NCI-H1105 treated with DMSO at 0.1 percent for 48 hours (cell line): ENCODE results near the gene DIRAS1.
"Not testable (repeated sequence)": the region's sequence is repeated elsewhere in the genome, so short reads cannot be mapped to it uniquely, and the experiment has no call there.

Source experiments
- DNase-seq: peaks from one replicate; lab custom pipeline; 2025; lab: John Stamatoyannopoulos, UW

The DIRAS1 gene

DNA sequence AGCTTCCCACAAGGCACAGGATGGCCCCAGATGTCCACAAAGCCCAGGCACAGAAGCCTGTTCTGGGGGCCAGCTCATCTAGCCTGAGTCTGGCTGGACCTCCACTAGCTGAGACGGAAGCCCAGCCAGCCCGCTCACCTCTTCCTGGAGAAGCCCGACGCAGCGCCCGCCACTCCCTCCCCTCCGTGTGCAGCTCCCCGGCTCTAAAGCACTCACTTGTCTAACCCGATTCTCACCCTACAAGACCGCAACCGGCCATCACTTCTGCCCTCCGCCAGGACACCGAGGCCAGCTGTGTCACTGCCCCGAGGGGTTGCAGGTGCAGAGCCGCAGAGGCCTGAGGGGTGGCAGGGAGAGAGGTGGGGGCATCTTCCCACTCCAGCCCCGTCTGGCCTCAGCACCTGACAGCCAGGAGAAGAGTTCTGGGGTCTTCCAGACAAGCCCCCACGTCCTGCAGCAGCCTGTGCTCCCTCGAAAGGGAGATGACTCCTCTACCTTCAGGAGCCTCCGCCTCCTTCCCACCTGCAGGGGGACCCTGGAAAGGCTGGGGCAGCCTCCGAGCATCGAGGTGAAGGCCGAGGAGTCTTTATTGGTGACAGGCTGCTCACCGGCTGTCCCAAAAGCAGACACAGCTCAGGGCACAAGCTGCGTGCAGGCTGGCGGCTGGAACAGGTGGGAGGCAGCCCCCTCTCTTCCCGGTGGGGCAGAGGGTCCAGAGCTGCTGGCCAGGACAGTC lies 5.9 kb upstream of the DIRAS1 start:
- no peak for DNase-seq

DNA sequence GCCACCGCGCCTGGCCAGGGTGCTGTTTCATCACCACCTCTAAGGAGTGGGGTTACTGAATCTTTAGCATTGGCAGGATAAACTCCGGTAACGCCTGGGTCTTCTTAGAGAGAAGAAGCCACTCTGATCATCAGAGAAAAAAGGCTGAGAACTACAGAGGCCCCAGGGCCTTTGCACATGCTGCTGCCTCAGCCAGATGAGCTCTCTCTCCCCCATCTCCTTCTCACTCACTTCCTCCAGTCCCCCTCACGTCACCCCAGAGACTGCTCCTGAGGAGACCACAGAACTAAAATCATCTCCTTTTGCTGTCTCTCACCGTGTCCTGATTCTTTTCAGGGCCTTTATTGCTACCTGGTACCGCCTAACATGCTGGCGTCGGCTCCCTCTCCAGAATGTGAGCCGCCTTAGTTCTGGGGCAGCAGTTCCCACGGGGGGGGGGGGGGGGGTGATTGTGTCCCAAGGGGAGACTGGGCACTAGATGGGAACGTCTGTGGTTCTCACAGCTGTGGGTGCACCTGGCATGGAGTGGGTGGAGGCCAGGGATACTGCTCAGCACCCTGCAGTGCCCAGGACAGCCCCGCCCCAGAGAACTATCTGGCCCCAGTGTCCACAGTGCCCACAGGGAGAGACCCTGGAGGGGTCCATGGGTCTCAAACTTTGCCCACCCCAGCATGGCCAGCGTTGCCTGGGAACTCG lies 5.1 kb upstream of the DIRAS1 start:
- DNase-seq: no peak

DNA sequence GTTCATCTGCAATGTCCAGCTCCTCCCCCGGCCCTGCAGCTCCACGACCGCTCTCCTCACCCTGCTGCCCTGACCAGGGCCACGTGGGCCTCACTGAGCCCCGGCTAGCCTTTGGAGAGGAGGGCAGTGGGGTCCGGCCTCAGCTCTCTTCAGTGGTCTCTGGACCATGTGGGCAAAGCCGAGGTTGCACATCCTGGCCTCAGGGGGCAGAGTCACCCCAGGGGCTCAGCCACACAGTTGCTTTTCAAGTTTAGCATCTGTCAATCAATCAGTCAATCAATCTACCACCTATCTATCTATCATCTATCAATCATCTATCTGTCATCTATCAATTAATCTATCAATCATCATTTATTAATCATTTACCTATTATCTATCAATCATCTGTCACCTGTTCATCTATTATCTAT lies 3.0 kb upstream of the DIRAS1 start:
- no peak for DNase-seq

DNA sequence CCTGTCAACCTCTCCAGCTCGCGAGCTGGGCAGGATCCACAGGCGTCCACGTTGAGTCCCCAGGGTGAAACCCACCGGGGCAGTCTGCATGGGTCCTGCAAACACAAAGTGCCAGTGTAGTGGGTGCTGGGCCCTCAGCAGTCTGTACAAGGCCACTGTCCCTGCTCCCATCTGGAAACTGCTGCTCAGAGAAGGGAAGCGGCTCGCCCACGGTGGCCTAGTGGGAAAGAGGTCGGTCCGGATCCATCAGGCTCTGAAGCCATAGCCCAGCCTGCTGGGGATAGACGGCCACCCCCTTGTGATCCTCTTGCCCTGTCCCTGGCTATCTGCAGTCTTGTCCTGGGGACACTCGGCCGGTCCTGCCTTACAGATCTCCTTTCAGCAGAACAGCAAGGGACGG lies 2.6 kb upstream of the DIRAS1 start:
- DNase-seq: no peak

DNA sequence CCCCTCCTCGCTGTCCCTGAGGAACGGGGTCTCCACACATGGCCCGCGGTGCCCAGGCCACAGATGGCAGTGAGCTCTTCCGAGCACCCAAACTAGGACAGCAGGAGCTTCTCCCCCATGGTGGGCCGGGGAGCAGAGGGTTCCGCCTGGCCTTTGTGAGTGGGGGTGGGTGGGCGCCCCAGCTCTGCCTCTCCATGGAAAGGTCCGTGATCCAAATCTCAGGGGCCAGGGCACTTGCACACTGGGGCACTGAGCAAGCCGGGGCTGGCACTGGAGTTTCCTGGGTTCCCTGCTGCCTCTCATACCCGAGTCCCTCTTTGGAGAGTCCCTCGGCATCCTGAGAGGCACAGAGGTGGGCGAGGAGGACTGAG lies 2.2 kb upstream of the DIRAS1 start:
- no peak for DNase-seq

DNA sequence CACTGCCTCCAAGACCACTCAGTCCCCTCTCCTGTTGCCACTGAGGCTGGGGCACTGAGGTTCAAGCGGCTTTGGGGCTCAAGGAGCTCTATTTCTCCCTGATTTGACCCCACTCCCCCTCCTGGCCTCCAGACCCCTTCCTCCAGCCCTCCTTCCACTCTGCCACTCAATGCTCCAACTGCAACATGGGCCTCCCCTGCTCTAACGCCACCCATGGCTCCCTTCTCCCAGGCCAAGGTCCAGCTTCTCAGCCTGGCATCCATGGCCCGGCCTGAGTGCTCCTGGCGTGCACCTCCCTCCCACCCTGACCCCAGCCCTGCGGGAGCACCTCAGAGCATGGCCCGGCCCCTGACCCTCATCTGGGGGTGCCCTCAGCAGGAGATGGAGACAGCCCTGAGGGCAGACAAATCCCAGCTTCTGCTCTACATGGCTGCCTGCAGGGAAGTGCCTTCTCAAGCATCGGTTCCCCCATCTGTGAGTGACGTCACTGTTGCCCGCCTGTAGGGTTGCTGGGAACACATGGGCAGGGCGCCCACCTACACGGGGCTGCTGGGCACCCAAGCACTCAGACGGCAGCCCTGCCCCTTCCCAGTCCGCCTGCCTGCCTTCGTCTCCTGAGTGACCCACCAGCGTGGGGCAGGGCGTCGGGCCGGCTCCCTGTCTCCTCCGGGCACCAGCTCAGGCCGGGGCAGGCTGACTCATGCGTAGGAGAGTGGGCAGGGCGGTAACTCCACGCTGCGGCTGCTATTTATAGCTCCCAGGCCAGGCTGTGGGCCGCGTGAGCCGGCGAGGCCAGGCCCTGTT lies 1.6 kb upstream of the DIRAS1 start:
- DNase-seq: no peak

DNA sequence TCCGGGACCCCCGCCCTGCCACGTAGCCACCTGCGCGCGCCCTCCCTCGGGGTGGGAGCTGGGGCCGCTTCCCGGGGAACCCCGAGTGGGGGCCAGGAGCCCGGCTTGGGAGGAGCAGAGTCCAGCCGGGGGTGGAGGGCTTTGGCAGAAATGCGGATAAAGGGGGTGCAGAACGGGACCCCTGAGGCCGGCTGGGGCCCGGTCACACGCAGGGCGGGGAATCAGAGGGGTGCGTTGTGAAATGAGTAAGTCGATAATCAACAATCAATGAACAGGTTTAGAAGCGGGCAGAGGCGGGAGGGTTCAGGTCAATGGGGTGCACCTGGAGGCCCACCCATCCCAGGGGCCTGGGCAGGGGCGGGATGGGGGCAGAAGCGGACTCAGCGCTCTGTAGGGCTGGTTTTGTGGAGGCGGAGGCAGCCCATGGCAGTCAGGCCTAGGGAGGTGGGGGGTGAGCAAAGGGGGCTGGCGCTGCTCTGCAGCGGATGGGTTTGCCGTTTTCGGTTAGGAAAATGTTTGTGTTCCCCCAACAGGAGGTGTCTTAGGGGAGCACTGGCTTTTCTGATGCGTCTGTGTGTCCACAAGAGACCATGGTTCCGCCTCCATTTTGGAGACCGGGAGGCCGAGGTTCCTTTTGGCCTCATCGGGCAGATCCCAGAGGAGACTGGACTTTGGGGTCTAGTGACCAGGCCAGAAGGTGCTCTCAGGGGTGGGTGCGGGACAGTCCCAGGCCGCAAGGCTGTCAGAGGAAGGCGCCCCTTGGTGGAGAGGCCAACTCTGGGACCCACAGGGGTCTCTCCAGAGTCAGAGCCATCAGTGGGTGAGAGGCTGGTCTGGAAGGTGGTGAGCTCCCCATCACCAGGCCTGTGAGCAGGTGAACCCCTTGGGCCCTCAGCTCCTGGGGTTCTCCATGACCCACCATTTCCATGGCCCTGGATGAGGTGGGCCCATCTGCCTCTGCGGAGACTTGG lies 683 bp upstream of the DIRAS1 start:
- DNase-seq: no peak

DNA sequence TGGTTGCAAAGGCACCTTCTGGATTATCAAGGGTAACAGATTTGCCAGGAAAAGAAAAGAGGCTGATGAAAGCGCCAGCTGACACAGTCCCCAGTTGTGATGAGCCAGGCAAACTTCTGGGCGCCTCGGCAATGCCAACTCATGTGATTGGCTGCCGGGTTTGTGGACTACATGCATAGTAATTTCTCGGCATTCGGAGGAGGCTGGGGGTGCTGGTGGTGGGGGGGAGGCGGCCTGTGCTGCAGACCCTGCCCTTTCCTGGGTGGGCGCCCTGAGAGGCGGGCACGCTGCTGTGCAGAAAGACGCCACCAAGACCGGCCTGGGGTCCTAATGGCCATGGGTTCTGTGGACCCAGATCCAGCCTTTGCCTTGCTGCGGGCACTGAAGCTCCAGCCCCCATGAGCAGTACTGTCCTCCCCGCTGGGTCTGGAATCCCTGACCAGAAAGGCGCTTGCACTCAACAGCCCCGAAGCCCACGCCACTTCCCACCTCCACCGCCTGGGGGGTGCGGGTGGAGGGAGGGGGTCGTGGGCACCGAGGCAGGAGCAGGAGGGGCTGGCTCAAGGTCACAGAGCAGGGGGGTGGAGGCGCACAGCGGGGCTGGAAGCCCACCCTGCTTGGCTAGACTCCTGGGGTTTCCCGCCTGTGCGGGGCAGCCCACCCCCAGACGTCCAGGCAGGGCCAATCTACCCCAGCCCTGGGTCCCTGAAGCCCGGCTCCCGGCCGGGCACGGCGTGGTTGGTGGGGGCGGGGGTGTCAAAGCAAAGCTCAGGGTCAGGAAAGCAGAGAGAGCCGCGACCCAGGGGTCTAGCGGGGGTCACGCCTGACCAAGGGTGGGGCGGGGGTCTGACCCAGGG lies 1.0 kb downstream of the DIRAS1 start:
- no peak for DNase-seq

DNA sequence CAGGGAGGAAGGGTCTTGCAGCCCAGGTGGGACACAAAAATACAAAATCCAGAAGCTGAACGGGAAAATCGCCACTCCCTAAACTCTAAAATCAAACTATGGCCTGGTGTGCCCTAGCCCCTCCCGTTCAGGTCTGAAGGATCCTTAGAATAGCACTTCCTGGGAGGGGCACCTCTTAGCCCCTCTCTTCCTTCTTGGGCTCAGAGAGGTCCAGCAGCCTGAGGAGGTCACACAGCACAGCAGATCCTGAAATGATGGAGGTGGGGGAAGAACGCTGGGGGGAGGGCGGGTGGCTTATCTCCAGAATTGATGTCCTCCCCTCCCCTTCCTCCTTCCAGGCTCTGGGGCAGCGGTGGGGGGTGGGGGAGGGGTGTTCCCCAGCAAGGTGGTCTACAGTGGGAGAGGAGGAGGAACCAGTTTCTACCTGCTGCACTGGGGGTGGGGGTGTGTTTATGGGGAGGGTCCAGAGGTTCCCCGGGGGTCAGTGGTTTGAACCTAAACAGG lies 1.9 kb downstream of the DIRAS1 start:
- DNase-seq: no peak

DNA sequence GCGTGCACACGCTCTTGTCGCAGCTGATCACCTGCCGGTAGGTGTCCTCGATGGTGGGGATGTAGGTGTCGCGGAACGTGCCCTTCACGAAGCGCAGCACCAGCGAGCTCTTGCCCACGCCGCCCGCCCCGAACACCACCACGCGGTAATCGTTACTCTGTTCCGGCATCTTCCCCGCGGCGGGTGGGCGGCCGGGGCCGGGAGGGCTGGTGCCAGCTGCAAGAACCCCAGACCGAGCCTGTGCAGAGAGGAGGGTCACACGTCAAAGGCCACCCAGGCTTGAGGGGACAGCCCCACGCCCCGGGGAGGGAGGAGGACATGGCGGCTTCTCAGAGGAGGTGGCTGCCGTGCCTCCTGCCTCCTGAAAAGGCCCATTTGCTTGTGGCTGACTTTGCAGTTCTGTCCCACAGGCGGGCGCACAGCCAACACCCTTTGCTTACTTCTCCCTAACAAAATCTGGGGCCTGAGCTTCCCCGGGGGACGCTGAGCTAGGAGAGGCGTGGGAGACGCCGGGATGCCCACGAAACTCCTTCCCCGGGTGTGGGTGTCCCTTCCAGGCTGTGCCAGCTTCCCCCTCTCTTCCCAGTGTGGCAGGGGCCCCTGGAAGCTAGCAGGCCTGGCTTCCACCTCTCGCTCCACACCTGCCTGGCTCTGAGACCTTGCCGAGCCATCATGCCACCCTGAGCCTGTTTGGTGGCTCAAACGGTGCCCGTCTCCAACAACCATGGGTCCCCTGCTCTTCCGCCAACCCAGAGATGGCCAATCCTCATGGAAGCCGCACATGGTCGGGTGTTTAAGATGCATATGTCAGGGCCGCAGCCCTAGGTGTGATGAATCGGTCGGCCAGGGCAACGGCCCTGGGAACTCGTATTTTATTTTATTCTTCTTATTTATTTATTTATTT lies 3.3 kb downstream of the DIRAS1 start:
- no peak for DNase-seq

DNA sequence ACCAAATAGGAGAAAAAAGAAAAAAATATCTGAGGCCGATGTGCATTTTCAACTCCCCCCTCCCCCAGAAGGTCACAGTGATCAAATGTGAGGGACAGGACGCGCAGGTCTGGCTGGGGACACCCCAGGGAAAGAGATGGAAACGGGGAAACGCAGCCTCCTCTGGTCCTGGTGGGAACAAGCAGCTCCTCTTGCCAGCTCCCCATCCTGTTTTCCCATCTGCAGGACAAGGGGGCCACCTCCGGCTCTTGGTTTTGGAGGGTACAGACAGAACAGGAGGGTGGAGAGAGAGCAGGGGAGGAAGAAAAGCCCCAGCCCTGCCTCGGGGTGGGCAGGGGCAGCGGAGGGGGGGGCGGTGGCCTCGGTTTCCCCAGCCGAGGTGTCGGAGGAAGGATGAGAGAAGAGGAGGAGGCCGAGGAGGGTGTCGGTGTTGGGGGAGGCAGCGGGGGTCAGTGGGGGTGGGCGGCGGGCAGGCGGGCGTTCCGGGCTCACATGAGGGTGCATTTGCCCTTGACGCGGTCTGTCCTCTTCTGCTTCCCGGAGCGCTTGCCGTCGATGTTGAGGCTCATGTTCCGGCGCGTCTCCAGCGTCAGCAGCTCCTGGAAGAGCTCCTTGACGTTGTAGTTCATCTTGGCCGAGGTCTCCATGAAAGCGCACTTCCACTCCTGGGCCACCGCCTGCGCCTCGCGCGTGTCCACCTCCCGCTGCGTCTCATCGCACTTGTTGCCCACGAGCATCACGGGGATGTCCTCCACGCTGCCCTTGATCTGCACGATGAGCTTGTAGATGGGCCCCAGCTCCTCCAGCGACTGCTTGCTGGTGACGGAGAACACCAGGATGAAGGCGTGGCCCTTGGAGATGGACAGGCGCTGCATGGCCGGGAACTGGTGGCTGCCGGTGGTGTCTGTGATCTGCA lies 4.2 kb downstream of the DIRAS1 start:
- DNase-seq: no peak

DNA sequence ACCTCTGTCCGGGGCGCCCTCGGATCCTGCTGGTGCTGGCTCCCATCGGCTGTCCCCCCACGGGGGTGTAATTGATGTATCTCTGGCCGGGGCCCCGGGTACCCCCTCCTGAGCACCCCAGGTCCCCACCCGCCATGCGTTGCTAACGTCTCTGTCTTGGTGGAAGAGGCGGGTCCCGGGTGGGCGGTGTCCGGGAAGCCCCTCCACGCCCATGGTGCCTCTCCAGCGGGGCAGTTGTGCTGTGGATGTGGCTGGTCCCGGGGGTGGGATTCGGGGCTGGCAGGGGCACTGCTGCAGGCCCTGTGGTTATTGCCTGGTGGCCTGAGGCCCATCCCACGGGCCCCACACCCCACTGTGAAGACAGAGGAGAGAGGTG lies 4.9 kb downstream of the DIRAS1 start:
- no peak for DNase-seq

DNA sequence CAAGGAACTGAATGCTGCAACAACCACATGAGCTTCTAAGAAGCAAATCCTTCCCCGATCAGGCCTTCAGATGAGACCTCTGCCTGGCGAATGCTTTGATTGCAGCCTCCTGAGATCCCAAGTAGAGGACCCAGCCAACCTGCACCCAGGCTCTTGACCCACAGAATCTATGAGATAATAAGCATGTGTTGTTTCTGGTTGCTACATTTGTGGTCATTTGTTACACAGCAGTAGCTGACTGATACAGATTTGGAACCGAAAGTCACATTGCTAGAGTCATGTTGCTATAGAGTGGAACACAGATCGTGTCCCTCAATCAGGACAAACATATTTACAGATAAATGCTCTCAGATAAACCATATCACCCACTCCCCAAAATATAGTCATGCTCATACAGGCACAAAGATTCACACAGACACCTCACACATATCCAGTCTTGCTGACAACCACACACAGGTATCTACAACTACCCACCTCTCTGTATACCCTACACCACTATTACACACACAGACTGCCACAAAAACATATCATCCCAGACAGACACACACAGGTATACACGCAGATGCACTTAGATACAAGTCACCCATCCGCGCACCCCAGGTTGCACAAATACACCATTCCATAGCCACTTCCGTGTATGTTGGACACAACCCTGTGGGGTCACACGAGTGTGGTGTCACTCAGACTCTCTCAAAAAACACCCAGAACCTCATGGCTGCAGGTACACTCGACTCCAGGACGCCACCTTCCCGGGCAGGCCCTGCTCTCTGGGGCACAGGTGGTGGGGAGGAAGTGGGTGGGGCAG lies 5.5 kb downstream of the DIRAS1 start:
- DNase-seq: no peak

DNA sequence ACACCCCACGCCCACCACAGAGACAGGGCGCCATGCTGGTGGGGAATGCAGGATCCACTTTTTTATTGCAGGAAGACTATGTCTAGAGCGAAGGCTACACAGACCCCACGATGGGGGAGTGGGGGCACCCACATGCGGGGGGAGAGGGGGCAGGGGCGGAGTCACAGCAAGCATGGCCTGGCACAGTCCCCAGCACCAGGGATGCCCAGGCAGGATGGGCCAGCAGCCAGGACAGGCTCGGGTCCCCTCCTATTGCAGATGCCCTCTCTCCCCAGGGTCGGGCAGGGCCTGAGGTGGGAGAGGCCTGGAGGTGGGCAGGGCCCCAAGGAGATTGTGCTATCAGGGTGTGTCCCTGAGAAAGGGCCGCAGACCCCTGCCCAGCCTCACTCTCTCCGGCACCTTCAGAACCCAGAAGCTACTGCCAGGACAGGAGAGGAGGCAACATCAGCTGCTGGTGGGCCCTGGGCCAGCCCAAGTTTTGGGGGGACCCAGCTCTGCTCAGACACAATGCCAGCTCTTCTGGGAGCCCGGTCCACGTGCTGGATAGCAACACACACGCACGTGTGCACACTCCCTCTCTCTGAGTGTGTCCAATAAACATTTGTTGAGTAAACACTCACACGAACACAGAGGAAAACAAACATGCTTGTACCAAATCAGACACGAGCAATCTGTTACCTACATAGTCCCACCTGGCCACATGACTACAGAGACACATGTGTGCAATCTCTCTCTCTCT lies 6.5 kb downstream of the DIRAS1 start:
- no peak for DNase-seq

DNA sequence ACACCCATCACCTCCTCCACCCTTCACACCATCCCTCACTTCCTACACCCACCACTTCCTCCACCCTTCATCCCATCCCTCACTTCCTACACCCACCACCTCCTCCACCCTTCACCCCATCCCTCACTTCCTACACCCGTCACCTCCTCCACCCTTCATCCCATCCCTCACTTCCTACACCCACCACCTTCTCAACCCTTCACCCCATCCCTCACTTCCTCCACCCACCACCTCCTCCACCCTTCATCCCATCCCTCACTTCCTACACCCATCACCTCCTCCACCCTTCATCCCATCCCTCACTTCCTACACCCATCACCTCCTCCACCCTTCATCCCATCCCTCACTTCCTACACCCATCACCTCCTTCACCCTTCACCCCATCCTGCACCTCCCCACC lies 7.1 kb downstream of the DIRAS1 start:
- DNase-seq: not testable (repeated sequence)

DNA sequence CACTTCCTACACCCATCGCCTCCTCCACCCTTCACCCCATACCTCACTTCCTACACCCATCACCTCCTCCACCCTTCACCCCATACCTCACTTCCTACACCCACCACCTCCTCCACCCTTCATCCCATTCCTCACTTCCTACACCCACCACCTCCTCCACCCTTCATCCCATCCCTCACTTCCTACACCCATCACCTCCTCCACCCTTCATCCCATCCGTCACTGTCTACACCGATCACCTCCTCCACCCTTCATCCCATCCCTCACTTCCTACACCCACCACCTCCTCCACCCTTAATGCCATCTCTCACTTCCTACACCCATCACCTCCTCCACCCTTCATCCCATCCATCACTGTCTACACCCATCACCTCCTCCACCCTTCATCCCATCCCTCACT lies 8.0 kb downstream of the DIRAS1 start:
- not testable (repeated sequence) for DNase-seq

DNA sequence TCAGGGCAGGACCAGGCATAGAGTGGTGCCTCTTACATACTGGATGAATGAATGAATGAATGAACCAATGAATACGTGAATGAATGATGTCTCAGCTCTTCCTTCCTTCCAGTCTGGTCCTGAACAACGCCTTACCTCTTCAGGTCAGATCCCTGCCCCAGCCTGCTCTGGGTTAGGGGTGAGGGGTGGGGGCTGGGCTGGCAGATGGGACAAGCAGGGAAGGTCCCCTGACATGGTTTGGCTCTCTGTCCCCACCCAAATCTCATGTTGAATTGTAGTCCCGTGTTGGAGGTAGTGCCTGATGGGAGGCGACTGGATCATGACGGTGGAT lies 9.3 kb downstream of the DIRAS1 start:
- DNase-seq: no peak
